ENCODE measurements around the gene CHN1. TPM values are rescaled to one million over a fixed set of nuclear protein-coding genes. Genes with fewer than 3 reads are reported as not detected.
A peak's percentile ranks its signal among the peaks of the same experiment; 100 is the strongest.

CHN1 gene
- total RNA-seq, 1 donor from 2014 or later = 14.2 TPM

DNA sequence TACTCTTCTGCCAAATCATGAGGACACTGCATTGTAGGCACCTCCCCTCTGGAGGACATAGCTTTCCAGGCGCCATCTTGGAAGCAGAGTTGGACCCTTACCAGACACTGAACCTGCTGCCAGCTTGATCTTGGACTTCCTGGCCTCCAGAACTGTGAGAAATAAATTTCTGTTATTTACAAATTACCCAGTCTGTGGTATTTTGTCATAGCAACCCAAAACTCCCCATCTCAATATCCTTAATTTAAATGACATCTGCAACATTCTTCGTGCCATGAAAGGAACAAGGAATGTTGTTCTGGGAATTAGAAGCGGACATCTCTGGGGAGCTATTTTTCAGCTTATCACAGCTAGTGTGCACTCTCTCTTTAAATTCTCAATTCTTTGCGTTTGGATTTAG lies 183.6 kb downstream of the CHN1 start:
- intact Hi-C loops (cut with micrococcal nuclease) = no loop called here
- Histone ChIP-seq H3K4me1 (peaks cover 28% of the 10 kb centered on the region), H3K27me3 (ENCODE audit: low read depth) (no peaks in the 10 kb centered on the region), H3K27ac (replicated peaks) (no peak overlapping the region), H3K4me3 (no peak overlapping the region), H3K9me3 (replicated peaks) (no peaks in the 10 kb centered on the region), H3K36me3 (peaks cover 10% of the 10 kb centered on the region)
- no peak for DNase-seq
- TF ChIP-seq, protein P1, sequence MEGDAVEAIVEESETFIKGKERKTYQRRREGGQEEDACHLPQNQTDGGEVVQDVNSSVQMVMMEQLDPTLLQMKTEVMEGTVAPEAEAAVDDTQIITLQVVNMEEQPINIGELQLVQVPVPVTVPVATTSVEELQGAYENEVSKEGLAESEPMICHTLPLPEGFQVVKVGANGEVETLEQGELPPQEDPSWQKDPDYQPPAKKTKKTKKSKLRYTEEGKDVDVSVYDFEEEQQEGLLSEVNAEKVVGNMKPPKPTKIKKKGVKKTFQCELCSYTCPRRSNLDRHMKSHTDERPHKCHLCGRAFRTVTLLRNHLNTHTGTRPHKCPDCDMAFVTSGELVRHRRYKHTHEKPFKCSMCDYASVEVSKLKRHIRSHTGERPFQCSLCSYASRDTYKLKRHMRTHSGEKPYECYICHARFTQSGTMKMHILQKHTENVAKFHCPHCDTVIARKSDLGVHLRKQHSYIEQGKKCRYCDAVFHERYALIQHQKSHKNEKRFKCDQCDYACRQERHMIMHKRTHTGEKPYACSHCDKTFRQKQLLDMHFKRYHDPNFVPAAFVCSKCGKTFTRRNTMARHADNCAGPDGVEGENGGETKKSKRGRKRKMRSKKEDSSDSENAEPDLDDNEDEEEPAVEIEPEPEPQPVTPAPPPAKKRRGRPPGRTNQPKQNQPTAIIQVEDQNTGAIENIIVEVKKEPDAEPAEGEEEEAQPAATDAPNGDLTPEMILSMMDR (IDR thresholded peaks at IDR 0.05; ENCODE audit: borderline replicate concordance) = no peak

DNA sequence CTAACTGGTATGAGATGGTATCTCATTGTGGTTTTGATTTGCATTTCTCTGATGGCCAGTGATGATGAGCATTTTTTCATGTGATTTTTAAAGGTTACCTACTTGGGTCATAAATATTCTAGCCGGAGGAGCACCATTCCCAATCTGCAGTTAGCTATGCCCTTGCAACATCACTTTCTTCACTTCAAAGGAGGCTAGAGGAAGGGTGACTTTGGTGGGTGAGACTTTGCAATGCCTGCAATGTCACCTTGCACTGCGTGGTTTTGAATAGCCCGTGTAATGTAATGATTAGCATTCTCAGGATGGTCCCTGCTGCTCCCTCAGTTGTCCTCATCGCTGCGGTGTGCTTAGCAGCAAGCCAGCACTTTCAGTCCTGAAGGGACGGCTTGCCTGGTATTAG lies 184.8 kb downstream of the CHN1 start:
- Histone ChIP-seq H3K27ac (replicated peaks) (no peak overlapping the region), H3K27me3 (ENCODE audit: low read depth) (no peaks in the 10 kb centered on the region), H3K4me3 (no peak overlapping the region), H3K36me3 (peaks cover 10% of the 10 kb centered on the region), H3K9me3 (replicated peaks) (no peaks in the 10 kb centered on the region), H3K4me1 (peaks cover 17% of the 10 kb centered on the region)
- DNase-seq = no peak
- TF ChIP-seq, protein P1 (IDR thresholded peaks at IDR 0.05; ENCODE audit: borderline replicate concordance) = no peak
- intact Hi-C loops (cut with micrococcal nuclease) = no loop called here

DNA sequence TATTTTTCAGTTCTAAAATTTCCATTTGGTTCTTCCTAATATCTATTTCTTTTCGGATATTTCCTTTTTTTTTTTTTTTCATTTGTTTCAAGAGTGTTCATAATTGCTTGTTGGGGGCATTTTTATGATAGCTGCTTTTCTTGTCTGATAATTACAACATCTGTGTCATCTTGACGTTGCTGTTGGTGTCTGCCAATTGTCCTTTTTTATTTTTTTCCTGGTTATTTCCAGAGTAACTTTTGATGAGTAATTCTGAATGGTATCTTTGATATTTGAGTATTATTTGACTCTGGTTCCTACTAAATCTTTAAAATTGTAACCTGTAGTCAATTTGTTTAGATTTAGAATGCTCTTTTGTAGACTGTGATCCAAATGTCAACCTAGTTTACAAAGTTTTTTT lies 189.7 kb downstream of the CHN1 start:
- no peaks in the 10 kb centered on the region for H3K4me1 ChIP-seq
- no peak for DNase-seq
- no peak overlapping the region for H3K27ac ChIP-seq (replicated peaks)
- H3K36me3 ChIP-seq = peaks cover 13% of the 10 kb centered on the region
- H3K4me3 ChIP-seq = no peak overlapping the region
- H3K27me3 ChIP-seq (ENCODE audit: low read depth) = no peaks in the 10 kb centered on the region
- TF ChIP-seq, protein P1 (IDR thresholded peaks at IDR 0.05; ENCODE audit: borderline replicate concordance) = no peak
- intact Hi-C loops (cut with micrococcal nuclease) = no loop called here
- H3K9me3 ChIP-seq (replicated peaks) = no peaks in the 10 kb centered on the region

DNA sequence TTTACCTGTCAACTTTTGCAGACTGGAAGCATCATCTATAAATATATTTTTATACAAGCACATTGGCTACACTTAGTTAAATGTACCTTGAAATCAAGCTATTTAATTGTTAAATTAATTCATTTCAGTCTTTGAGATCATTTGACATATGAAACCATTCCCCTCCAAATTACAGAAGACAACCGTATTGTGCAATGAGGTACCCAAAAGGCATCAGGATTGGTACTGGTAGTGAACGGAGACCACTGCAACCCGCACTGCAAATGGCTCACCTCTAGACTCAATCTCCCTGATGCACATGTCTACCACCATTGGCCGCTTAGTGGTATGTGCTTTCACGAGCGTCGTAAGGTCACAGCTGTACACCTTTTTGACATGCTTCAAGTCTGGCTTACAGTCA lies 193.1 kb downstream of the CHN1 start:
- H3K36me3 ChIP-seq = peaks cover 19% of the 10 kb centered on the region
- H3K9me3 ChIP-seq (replicated peaks) = no peaks in the 10 kb centered on the region
- intact Hi-C loops (cut with micrococcal nuclease) = no loop called here
- H3K4me1 ChIP-seq = peaks cover 12% of the 10 kb centered on the region
- H3K27ac ChIP-seq (replicated peaks) = no peak overlapping the region
- DNase-seq = no peak
- TF ChIP-seq, protein P1 (IDR thresholded peaks at IDR 0.05; ENCODE audit: borderline replicate concordance) = no peak
- H3K4me3 ChIP-seq = no peak overlapping the region
- H3K27me3 ChIP-seq (ENCODE audit: low read depth) = no peaks in the 10 kb centered on the region

DNA sequence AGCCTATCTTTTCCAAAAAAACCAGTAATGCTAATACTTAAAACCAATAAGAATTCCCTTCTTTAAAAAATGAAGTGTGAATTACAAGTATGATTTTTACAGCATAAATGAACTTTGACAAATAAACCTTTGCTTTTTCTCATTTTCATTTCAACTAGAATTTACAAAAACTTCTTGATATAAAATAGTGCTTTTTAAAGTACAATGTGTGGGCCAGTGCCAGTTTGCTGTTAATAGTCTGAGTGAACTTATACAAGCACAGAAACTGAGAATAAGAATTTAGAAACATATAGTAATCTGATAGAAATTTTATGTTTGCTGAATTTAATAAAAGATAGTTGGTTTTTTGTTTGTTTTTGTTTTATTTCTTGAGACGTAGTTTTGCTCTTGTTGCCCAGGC lies 197.2 kb downstream of the CHN1 start:
- intact Hi-C loops (cut with micrococcal nuclease) = no loop called here
- peak overlapping the region; percentile 66 for H3K27ac ChIP-seq (replicated peaks)

More for the DNA sequence above, 197.2 kb downstream of the CHN1 start:
- H3K36me3 ChIP-seq = peaks cover 19% of the 10 kb centered on the region
- no peak overlapping the region for H3K4me3 ChIP-seq
- no peaks in the 10 kb centered on the region for H3K9me3 ChIP-seq (replicated peaks)
- no peak for DNase-seq
- TF ChIP-seq, protein P1 (IDR thresholded peaks at IDR 0.05; ENCODE audit: borderline replicate concordance) = no peak
- H3K4me1 ChIP-seq = peaks cover 32% of the 10 kb centered on the region
- H3K27me3 ChIP-seq (ENCODE audit: low read depth) = no peaks in the 10 kb centered on the region

All from left ventricle myocardium inferior (tissue), 1 donor.